Caco-2 (cell line): ENCODE data around the gene THBD. TPM values are rescaled to one million over a fixed set of nuclear protein-coding genes. Genes with fewer than 3 reads are reported as not detected.

Source experiments
- BruUV-seq: library from RNA; stranded (reverse); fragments of 400-500 nt; replicated peaks from 2 replicates; lab custom pipeline; 2021; lab: Mats Ljungman, UMichigan
- CTCF ChIA-PET: fragments of 300-600 bp; sonication (Branson Sonifier 250); formaldehyde crosslinking; loops from one replicate; lab custom pipeline; 2022; ENCODE audit warnings: antibody characterized with exemption; lab: Charles Lee
- POLR2A ChIA-PET: fragments of 300-600 bp; sonication (Branson Sonifier 250); formaldehyde crosslinking; loops from one replicate; lab custom pipeline; 2022; ENCODE audit warnings: antibody characterized with exemption; lab: Charles Lee
- DNase-seq, 2 experiments: peaks; one replicate each; pipeline versions ENCODE4 v3.0.0 to v3.0.0-alpha.2; 2020 to 2022
- H3K27me3 ChIP-seq: replicated peaks from 2 replicates; pipeline ENCODE4 v1.6.0; 2011; ENCODE audit warnings: low read length; ENCODE audit not compliant: control insufficient read depth, insufficient read depth
- H3K36me3 ChIP-seq: 2 replicates; pipeline ENCODE4 v1.5.1; 2011; ENCODE audit warnings: low read length; ENCODE audit not compliant: control insufficient read depth, insufficient read depth
- H3K4me1 ChIP-seq: fragments of 250-450 bp; sonication (Bioruptor Pico); 2 replicates; pipeline ENCODE4 v1.5.1; 2020; ENCODE audit warnings: mild to moderate bottlenecking
- H3K4me3 ChIP-seq: 2 replicates; pipeline ENCODE4 v1.5.1; 2011; ENCODE audit warnings: low read depth, mild to moderate bottlenecking, control low read depth, low read length
- H3K9me3 ChIP-seq: fragments of 250-450 bp; sonication (Bioruptor Pico); 2 replicates; pipeline ENCODE4 v1.5.1; 2020; ENCODE audit warnings: mild to moderate bottlenecking, moderate library complexity
- H3K27ac Mint-ChIP-seq: one replicate; pipeline ENCODE4 v1.8.0; 2022; ENCODE audit warnings: mixed read lengths; ENCODE audit not compliant: unreplicated experiment
- H3K27me3 Mint-ChIP-seq: one replicate; pipeline ENCODE4 v1.8.0; 2022; ENCODE audit warnings: mixed read lengths; ENCODE audit not compliant: insufficient read depth, unreplicated experiment
- H3K36me3 Mint-ChIP-seq: one replicate; pipeline ENCODE4 v1.8.0; 2022; ENCODE audit warnings: mild to moderate bottlenecking, mixed read lengths; ENCODE audit not compliant: insufficient read depth, unreplicated experiment
- H3K4me1 Mint-ChIP-seq: one replicate; pipeline ENCODE4 v1.8.0; 2022; ENCODE audit warnings: low read depth, mixed read lengths; ENCODE audit not compliant: unreplicated experiment
- H3K4me3 Mint-ChIP-seq: one replicate; pipeline ENCODE4 v1.8.0; 2022; ENCODE audit warnings: mild to moderate bottlenecking, moderate library complexity, mixed read lengths; ENCODE audit not compliant: unreplicated experiment
- H3K9me3 Mint-ChIP-seq: one replicate; pipeline ENCODE4 v1.8.0; 2022; ENCODE audit warnings: mixed read lengths; ENCODE audit not compliant: unreplicated experiment
- intact Hi-C: fragments of 100-400 bp; cut with micrococcal nuclease; formaldehyde crosslinking; loops from one replicate; pipeline ENCODE4 v1.10.0; 2022; ENCODE audit not compliant: unreplicated experiment
- total RNA-seq: library from RNA; stranded (reverse); gene quantifications from 2 replicates; pipeline ENCODE4 v1.2.3, GENCODE V29; 2022
- TF ChIP-seq, protein P1 (sequence below), 2 experiments: fragments of 200-600 bp in 1 of 2; IDR thresholded peaks; 1 replicate in 1 of 2; 2 replicates in 1 of 2; pipeline versions ENCODE4 v1.5.1 to v1.8.0; 2011 to 2022; ENCODE audit warnings: antibody characterized with exemption in 1 of 2, control low read depth in 1 of 2, inconsistent platforms in 1 of 2, low read depth in 1 of 2, low read length in 1 of 2, mild to moderate bottlenecking in 1 of 2, moderate library complexity in 1 of 2; ENCODE audit not compliant: insufficient read depth in 1 of 2, severe bottlenecking in 1 of 2, unreplicated experiment in 1 of 2

The THBD gene
- total RNA-seq, 1 experiment from 2014 or later, result 0.77 TPM

DNA sequence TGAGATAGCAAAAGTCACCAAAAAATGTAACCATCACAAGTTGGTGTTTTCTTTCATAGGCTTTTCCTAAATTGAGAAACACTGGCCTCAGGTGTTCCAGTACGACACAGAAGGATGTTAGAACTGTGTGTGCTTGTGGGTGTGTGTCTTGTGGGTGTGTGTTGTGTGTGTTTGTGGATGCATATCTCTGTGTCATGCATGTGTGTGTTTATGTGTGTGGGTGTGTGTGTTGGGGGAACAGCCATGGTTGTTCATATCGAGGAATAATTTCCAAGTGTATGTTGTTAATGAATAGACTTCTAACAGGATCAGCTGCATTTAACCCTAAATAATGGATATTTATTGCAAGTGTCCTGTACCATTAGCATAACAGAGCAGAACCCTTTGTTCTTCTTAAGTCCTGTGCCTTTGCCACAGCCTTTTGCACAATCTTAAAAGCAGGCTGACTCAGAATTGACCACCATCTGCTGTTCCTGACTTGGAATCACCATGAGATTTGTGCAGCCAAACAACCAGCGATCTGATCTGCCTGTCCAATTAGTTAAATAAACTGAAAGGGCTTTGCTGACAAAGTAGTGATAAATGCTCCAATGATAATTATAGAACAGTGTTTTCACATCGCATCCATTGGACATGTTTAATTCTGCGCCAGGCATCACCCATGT, 29.0 kb upstream of the THBD start:
- Mint-ChIP-seq H3K27ac (no peak overlapping the region), H3K4me1 (peaks cover 6% of the 10 kb centered on the region), H3K9me3 (no peaks in the 10 kb centered on the region), H3K4me3 (no peak overlapping the region), H3K27me3 (no peaks in the 10 kb centered on the region), H3K36me3 (no peaks in the 10 kb centered on the region)
- Histone ChIP-seq H3K4me3 (no peak overlapping the region), H3K36me3 (no peaks in the 10 kb centered on the region), H3K27me3 (no peaks in the 10 kb centered on the region), H3K9me3 (no peaks in the 10 kb centered on the region), H3K4me1 (peaks cover 4% of the 10 kb centered on the region; the same call in 1 of the 2 replicates)
- intact Hi-C loops, result no loop called here
- TF ChIP-seq, protein P1, sequence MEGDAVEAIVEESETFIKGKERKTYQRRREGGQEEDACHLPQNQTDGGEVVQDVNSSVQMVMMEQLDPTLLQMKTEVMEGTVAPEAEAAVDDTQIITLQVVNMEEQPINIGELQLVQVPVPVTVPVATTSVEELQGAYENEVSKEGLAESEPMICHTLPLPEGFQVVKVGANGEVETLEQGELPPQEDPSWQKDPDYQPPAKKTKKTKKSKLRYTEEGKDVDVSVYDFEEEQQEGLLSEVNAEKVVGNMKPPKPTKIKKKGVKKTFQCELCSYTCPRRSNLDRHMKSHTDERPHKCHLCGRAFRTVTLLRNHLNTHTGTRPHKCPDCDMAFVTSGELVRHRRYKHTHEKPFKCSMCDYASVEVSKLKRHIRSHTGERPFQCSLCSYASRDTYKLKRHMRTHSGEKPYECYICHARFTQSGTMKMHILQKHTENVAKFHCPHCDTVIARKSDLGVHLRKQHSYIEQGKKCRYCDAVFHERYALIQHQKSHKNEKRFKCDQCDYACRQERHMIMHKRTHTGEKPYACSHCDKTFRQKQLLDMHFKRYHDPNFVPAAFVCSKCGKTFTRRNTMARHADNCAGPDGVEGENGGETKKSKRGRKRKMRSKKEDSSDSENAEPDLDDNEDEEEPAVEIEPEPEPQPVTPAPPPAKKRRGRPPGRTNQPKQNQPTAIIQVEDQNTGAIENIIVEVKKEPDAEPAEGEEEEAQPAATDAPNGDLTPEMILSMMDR (IDR thresholded peaks at IDR 0.05; ENCODE audit: insufficient read depth in 1 of 2, low read depth in 1 of 2, low read length in 1 of 2, severe bottlenecking in 1 of 2, unreplicated experiment in 1 of 2), result no peak
- no peak for DNase-seq
- no TSS peak for BruUV-seq
- ChIA-PET POLR2A (no interaction called here), CTCF (no interaction called here)

DNA sequence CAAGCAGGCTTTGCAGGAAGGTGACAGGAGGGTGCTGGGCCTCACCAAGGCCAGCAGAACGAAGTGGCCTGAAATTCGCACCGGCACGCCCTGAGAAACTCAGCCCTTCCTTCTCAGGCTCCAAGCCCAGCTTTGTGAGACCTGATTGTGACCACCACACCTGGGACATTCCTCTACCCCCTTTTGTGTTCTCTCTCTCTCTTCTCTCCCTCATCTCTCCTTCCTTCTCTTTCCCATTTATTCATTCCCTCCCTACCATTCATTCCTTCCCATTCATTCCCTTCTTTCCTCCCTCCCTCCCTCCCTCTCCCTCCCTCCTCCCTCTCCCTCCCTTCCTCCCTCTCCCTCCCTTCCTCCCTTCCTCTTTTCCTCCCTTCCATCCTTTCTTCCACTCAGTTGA, 27.8 kb upstream of the THBD start:
- H3K27ac Mint-ChIP-seq, result no peak overlapping the region

DNA sequence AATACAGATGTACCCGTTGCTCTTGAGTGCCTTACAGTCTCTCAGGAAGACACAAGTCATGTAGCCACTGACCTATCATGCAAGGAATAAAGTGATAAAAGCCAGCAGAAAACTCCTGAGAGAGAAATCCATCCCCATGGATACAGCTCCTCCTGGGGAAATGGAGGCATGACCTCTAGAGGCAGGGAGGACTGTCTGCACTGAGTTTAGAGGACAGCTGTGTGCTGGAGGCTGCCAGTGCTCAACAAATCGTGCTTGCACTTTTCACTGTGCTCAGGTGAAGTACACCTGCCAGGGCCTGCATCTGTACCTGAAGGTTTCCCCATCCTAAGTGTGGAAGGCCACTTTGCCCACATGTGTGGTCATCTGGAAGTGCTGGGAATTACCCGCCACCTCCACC, 24.6 kb upstream of the THBD start:
- BruUV-seq, result no TSS peak
- Histone ChIP-seq H3K4me3 (no peak overlapping the region), H3K9me3 (no peaks in the 10 kb centered on the region), H3K36me3 (no peaks in the 10 kb centered on the region), H3K4me1 (peaks cover 4% of the 10 kb centered on the region; the same call in 1 of the 2 replicates), H3K27me3 (no peaks in the 10 kb centered on the region)
- intact Hi-C loops, result no loop called here
- Mint-ChIP-seq H3K4me3 (no peak overlapping the region), H3K27ac (no peak overlapping the region), H3K9me3 (no peaks in the 10 kb centered on the region), H3K36me3 (no peaks in the 10 kb centered on the region), H3K27me3 (no peaks in the 10 kb centered on the region), H3K4me1 (no peaks in the 10 kb centered on the region)
- TF ChIP-seq, protein P1 (IDR thresholded peaks at IDR 0.05; ENCODE audit: insufficient read depth in 1 of 2, low read depth in 1 of 2, low read length in 1 of 2, severe bottlenecking in 1 of 2, unreplicated experiment in 1 of 2), result no peak
- POLR2A ChIA-PET, result no interaction called here
- DNase-seq, result no peak
- CTCF ChIA-PET, result no interaction called here

More for the DNA sequence above, 27.8 kb upstream of the THBD start:
- DNase-seq, result no peak
- Mint-ChIP-seq H3K9me3 (no peaks in the 10 kb centered on the region), H3K27me3 (no peaks in the 10 kb centered on the region), H3K4me1 (peaks cover 3% of the 10 kb centered on the region), H3K36me3 (no peaks in the 10 kb centered on the region), H3K4me3 (no peak overlapping the region)
- CTCF ChIA-PET, result no interaction called here
- H3K9me3 ChIP-seq, result no peaks in the 10 kb centered on the region
- no TSS peak for BruUV-seq
- no peak overlapping the region for H3K4me3 ChIP-seq
- H3K36me3 ChIP-seq, result no peaks in the 10 kb centered on the region
- intact Hi-C loops, result no loop called here
- TF ChIP-seq, protein P1 (IDR thresholded peaks at IDR 0.05; ENCODE audit: insufficient read depth in 1 of 2, low read depth in 1 of 2, low read length in 1 of 2, severe bottlenecking in 1 of 2, unreplicated experiment in 1 of 2), result no peak
- POLR2A ChIA-PET, result no interaction called here
- H3K27me3 ChIP-seq, result no peaks in the 10 kb centered on the region
- H3K4me1 ChIP-seq, result peaks cover 4% of the 10 kb centered on the region; the same call in 1 of the 2 replicates
